ENCODE data around the gene PAMR1.

- no peak for TF ChIP-seq CTCF (IDR thresholded peaks at IDR 0.05)
- TF ChIP-seq POLR2A (IDR thresholded peaks at IDR 0.05): no peak
Observed at GRCh38 chr11:35552616-35553015, 27.2 kb upstream of the PAMR1 start.
